Smooth muscle cell (in vitro differentiated cells): ENCODE measurements around the gene GSTT4. TPM values are rescaled to one million over a fixed set of nuclear protein-coding genes. Genes with fewer than 3 reads are reported as not detected.

Experiments used
- DNase-seq: peaks from one replicate; lab custom pipeline; 2025; ENCODE audit not compliant: unreplicated experiment; lab: John Stamatoyannopoulos, UW
- H2AFZ ChIP-seq: fragments of 200-600 bp; sonication (generic); 2 replicates; pipeline ENCODE4 v1.6.0; 2016; ENCODE audit warnings: antibody characterized with exemption, low read depth, mild to moderate bottlenecking
- H3F3A ChIP-seq: fragments of 200-600 bp; sonication (generic); 2 replicates; pipeline ENCODE4 v1.6.0; 2017; ENCODE audit warnings: antibody characterized with exemption, low read depth
- H3K27ac ChIP-seq: fragments of 200-600 bp; sonication (generic); 2 replicates; pipeline ENCODE4 v1.5.1; 2016; ENCODE audit warnings: low read depth, mild to moderate bottlenecking
- H3K27me3 ChIP-seq: fragments of 200-600 bp; sonication (generic); 2 replicates; pipeline ENCODE4 v1.6.1; 2016; ENCODE audit warnings: low read depth, mild to moderate bottlenecking
- H3K36me3 ChIP-seq: fragments of 200-600 bp; sonication (generic); 2 replicates; pipeline ENCODE4 v1.5.1; 2016; ENCODE audit warnings: low read depth
- H3K4me1 ChIP-seq: fragments of 200-600 bp; sonication (generic); 2 replicates; pipeline ENCODE4 v1.5.1; 2016; ENCODE audit warnings: low read depth
- H3K4me2 ChIP-seq: fragments of 200-600 bp; sonication (generic); 2 replicates; pipeline ENCODE4 v1.6.0; 2016; ENCODE audit warnings: mild to moderate bottlenecking
- H3K4me3 ChIP-seq: fragments of 200-600 bp; sonication (generic); 2 replicates; pipeline ENCODE4 v1.5.1; 2016; ENCODE audit warnings: mild to moderate bottlenecking
- H3K79me2 ChIP-seq: fragments of 200-600 bp; sonication (generic); 2 replicates; pipeline ENCODE4 v1.6.0; 2016; ENCODE audit warnings: low read depth, mild to moderate bottlenecking
- H3K9ac ChIP-seq: fragments of 200-600 bp; sonication (generic); 2 replicates; pipeline ENCODE4 v1.6.0; 2016; ENCODE audit warnings: low read depth
- H3K9me3 ChIP-seq: fragments of 200-600 bp; sonication (generic); replicated peaks from 2 replicates; pipeline ENCODE4 v1.5.1; 2016; ENCODE audit warnings: low read depth
- H4K20me1 ChIP-seq: fragments of 200-600 bp; sonication (generic); 2 replicates; pipeline ENCODE4 v1.6.0; 2016; ENCODE audit warnings: low read depth
- CTCF ChIP-seq: fragments of 200-600 bp; sonication (generic); IDR thresholded peaks from 2 replicates; pipeline ENCODE4 v1.5.1; 2017; ENCODE audit warnings: borderline replicate concordance, mild to moderate bottlenecking, antibody characterized with exemption; ENCODE audit not compliant: insufficient read depth, poor library complexity, severe bottlenecking
- WGBS: methylation state at CpG from one replicate; pipeline ENCODE4 v1.1.7; 2016; ENCODE audit warnings: low lambda C conversion rate; 5-methylcytosine and 5-hydroxymethylcytosine counted together
- polyA plus RNA-seq: library from polyadenylated mRNA; unstranded; fragments of >200 nt; fragmentation: Nextera tagmentation; extraction: Ambion mirVana; gene quantifications from 2 replicates; pipeline ENCODE4 v1.2.1, GENCODE V29; 2016
- total RNA-seq: library from RNA; depleted of rRNA; stranded (reverse); fragments of >200 nt; gene quantifications from 2 replicates; pipeline ENCODE4 v1.2.3, GENCODE V29; 2014

GSTT4 gene
- total RNA-seq (not detected in 2 replicates), polyA plus RNA-seq (not detected in 2 replicates)

- WGBS: 89% methylated on average over 6 of the region's 6 CpGs
- Histone ChIP-seq H3K9ac (no peak within 1 kb of the TSS), H3K27me3 (no peaks in the 10 kb centered on the region), H3K27ac (no peak within 1 kb of the TSS), H3F3A (peaks cover 4% of the 10 kb centered on the region), H3K4me1 (no peaks in the 10 kb centered on the region), H3K79me2 (no peaks in the 10 kb centered on the region), H2AFZ (no peak within 1 kb of the TSS), H4K20me1 (no peaks in the 10 kb centered on the region), H3K9me3 (no peaks in the 10 kb centered on the region), H3K36me3 (no peaks in the 10 kb centered on the region), H3K4me3 (no peak within 1 kb of the TSS), H3K4me2 (no peak within 1 kb of the TSS)
- no peak for DNase-seq
- TF ChIP-seq CTCF: no peak
Observed at GRCh38 chr22:24005201-24005600, at the start of gene GSTT4. Gene GSTT4 (minus strand): TSS chr22:24005453. CDS start chr22:24005356, 97 bp downstream.

- Histone ChIP-seq H3K36me3 (peaks cover 7% of the 10 kb centered on the region), H3K27ac (no peak overlapping the region), H4K20me1 (no peaks in the 10 kb centered on the region), H3K4me1 (no peaks in the 10 kb centered on the region), H3K4me2 (no peak overlapping the region), H3K4me3 (no peak overlapping the region), H3K27me3 (no peaks in the 10 kb centered on the region), H2AFZ (no peak overlapping the region), H3F3A (no peaks in the 10 kb centered on the region), H3K9me3 (no peaks in the 10 kb centered on the region), H3K79me2 (no peaks in the 10 kb centered on the region), H3K9ac (no peak overlapping the region)
- WGBS: 89% methylated on average over 3 of the region's 3 CpGs
- TF ChIP-seq CTCF: no peak
- no peak for DNase-seq
Observed at GRCh38 chr22:24054356-24054755, 49.1 kb upstream of the GSTT4 start.

- no peaks in the 10 kb centered on the region for H3K79me2 ChIP-seq
- H3F3A ChIP-seq: no peaks in the 10 kb centered on the region
- peaks cover 7% of the 10 kb centered on the region for H3K36me3 ChIP-seq
- H3K27me3 ChIP-seq: no peaks in the 10 kb centered on the region
- H3K4me2 ChIP-seq: no peak overlapping the region
- H2AFZ ChIP-seq: no peak overlapping the region
- no peak for TF ChIP-seq CTCF
- H3K4me1 ChIP-seq: no peaks in the 10 kb centered on the region
- no peak overlapping the region for H3K27ac ChIP-seq
- no peaks in the 10 kb centered on the region for H4K20me1 ChIP-seq
- H3K4me3 ChIP-seq: no peak overlapping the region
- H3K9me3 ChIP-seq: no peaks in the 10 kb centered on the region
- 83% methylated on average over 10 of the region's 10 CpGs for WGBS
- no peak overlapping the region for H3K9ac ChIP-seq
- no peak for DNase-seq
Observed at GRCh38 chr22:24053481-24054226, 48.4 kb upstream of the GSTT4 start.

- no peak for DNase-seq
- H4K20me1 ChIP-seq: peaks cover 12% of the 10 kb centered on the region
- no peak overlapping the region for H2AFZ ChIP-seq
- H3K4me2 ChIP-seq: no peak overlapping the region
- H3K9ac ChIP-seq: no peak overlapping the region
- no peak for TF ChIP-seq CTCF
- WGBS: 98% methylated on average over 4 of the region's 4 CpGs
- H3K4me1 ChIP-seq: no peaks in the 10 kb centered on the region
- no peaks in the 10 kb centered on the region for H3K36me3 ChIP-seq
- H3K4me3 ChIP-seq: no peak overlapping the region
- no peaks in the 10 kb centered on the region for H3K79me2 ChIP-seq
- no peak overlapping the region for H3K27ac ChIP-seq
- H3K27me3 ChIP-seq: no peaks in the 10 kb centered on the region
- H3K9me3 ChIP-seq: no peaks in the 10 kb centered on the region
- H3F3A ChIP-seq: no peaks in the 10 kb centered on the region
Observed at GRCh38 chr22:24051568-24051967, 46.3 kb upstream of the GSTT4 start.
